Loucy (cell line): ENCODE data around the gene TTC21A.

Experiments
- H2AFZ ChIP-seq: fragments of 200-600 bp; sonication (generic); 2 replicates; pipeline ENCODE4 v1.6.0; 2016; ENCODE audit warnings: antibody characterized with exemption, mild to moderate bottlenecking, low read length, moderate library complexity
- H3F3A ChIP-seq: fragments of 200-600 bp; 2 replicates; pipeline ENCODE4 v1.6.0; 2016; ENCODE audit warnings: antibody characterized with exemption, low read depth, mild to moderate bottlenecking
- H3K27me3 ChIP-seq: fragments of 200-600 bp; sonication (generic); 2 replicates; pipeline ENCODE4 v1.6.1; 2014; ENCODE audit warnings: low read length, mild to moderate bottlenecking; ENCODE audit not compliant: insufficient read depth, poor library complexity, severe bottlenecking
- H3K36me3 ChIP-seq: fragments of 200-600 bp; sonication (generic); 2 replicates; pipeline ENCODE4 v1.6.1; 2016; ENCODE audit warnings: low read length; ENCODE audit not compliant: insufficient read depth
- H3K4me1 ChIP-seq: fragments of 200-600 bp; sonication (generic); 2 replicates; pipeline ENCODE4 v1.5.1; 2014; ENCODE audit warnings: low read length, mild to moderate bottlenecking; ENCODE audit not compliant: insufficient read depth, poor library complexity, severe bottlenecking
- H3K4me2 ChIP-seq: fragments of 200-600 bp; sonication (generic); 2 replicates; pipeline ENCODE4 v1.6.0; 2014; ENCODE audit warnings: antibody characterized with exemption, low read length, low read depth, mild to moderate bottlenecking; ENCODE audit not compliant: poor library complexity, severe bottlenecking
- H3K4me3 ChIP-seq: fragments of 200-600 bp; sonication (generic); 2 replicates; pipeline ENCODE4 v1.5.1; 2014; ENCODE audit warnings: low read length, mild to moderate bottlenecking, mixed read lengths; ENCODE audit not compliant: poor library complexity, severe bottlenecking
- H3K79me2 ChIP-seq: fragments of 200-600 bp; sonication (generic); 2 replicates; pipeline ENCODE4 v1.6.1; 2014; ENCODE audit warnings: low read length; ENCODE audit not compliant: insufficient read depth
- H3K9ac ChIP-seq: fragments of 200-600 bp; sonication (generic); 2 replicates; pipeline ENCODE4 v1.6.0; 2014; ENCODE audit warnings: mild to moderate bottlenecking, low read depth, low read length, moderate library complexity; ENCODE audit not compliant: poor library complexity, severe bottlenecking
- H3K9me2 ChIP-seq: fragments of 200-600 bp; sonication (generic); replicated peaks from 2 replicates; pipeline ENCODE4 v1.6.1; 2016; ENCODE audit warnings: low read depth, low read length, mixed read lengths
- H3K9me3 ChIP-seq: fragments of 200-600 bp; sonication (generic); 2 replicates; pipeline ENCODE4 v1.6.1; 2014; ENCODE audit warnings: mild to moderate bottlenecking, antibody characterized with exemption, low read length, low read depth; ENCODE audit not compliant: insufficient read depth
- H4K20me1 ChIP-seq: fragments of 200-600 bp; sonication (generic); 2 replicates; pipeline ENCODE4 v1.6.0; 2014; ENCODE audit warnings: antibody characterized with exemption, low read length, mild to moderate bottlenecking; ENCODE audit not compliant: insufficient read depth, poor library complexity, severe bottlenecking
- EZH2phosphoT487 ChIP-seq: fragments of 200-600 bp; IDR thresholded peaks from 2 replicates; pipeline ENCODE4 v1.6.1; 2018; ENCODE audit warnings: antibody characterized with exemption, mild to moderate bottlenecking, moderate library complexity, borderline replicate concordance
- TF ChIP-seq, protein P1 (sequence below): fragments of 200-600 bp; sonication (generic); conservative IDR thresholded peaks from 2 replicates; pipeline ENCODE4 v1.5.1; 2014; ENCODE audit warnings: mild to moderate bottlenecking, antibody characterized with exemption, low read length

TTC21A gene

GRCh38 chr3:39086144-39086543 is 21.3 kb upstream of the TTC21A start:
- Histone ChIP-seq H3K27me3 (no peaks in the 10 kb centered on the region), H3K79me2 (no peaks in the 10 kb centered on the region), H3K4me1 (no peaks in the 10 kb centered on the region), H3K9me3 (no peaks in the 10 kb centered on the region), H3K4me3 (no peak overlapping the region), H3K9me2 (no peaks in the 10 kb centered on the region), H4K20me1 (no peaks in the 10 kb centered on the region), H2AFZ (no peak overlapping the region), H3K9ac (no peak overlapping the region), H3K36me3 (peaks cover 77% of the 10 kb centered on the region; the same call in 1 of the 2 replicates), H3F3A (no peaks in the 10 kb centered on the region), H3K4me2 (no peak overlapping the region)
- TF ChIP-seq EZH2phosphoT487: no peak
- TF ChIP-seq, protein P1, sequence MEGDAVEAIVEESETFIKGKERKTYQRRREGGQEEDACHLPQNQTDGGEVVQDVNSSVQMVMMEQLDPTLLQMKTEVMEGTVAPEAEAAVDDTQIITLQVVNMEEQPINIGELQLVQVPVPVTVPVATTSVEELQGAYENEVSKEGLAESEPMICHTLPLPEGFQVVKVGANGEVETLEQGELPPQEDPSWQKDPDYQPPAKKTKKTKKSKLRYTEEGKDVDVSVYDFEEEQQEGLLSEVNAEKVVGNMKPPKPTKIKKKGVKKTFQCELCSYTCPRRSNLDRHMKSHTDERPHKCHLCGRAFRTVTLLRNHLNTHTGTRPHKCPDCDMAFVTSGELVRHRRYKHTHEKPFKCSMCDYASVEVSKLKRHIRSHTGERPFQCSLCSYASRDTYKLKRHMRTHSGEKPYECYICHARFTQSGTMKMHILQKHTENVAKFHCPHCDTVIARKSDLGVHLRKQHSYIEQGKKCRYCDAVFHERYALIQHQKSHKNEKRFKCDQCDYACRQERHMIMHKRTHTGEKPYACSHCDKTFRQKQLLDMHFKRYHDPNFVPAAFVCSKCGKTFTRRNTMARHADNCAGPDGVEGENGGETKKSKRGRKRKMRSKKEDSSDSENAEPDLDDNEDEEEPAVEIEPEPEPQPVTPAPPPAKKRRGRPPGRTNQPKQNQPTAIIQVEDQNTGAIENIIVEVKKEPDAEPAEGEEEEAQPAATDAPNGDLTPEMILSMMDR: no peak

DNA sequence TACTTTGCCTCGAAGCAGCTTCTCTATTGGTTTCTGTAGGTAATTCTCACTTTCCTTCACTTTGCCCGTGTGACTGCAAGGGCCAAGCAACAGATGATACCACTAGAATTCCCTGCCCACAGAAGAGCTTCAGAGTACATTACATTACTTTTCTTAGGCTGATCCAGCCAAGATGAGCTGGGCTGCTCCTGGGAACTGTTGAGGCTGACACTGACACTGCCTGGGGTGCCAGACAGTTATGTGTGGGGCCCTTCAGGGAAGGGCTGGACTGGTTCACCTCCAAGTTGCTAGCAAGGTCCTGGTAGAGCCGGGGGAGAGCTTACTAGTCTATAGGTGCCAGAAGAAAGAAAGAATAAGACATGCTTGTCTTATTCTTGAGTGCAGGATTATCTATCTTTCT is 19.0 kb upstream of the TTC21A start:
- no peak overlapping the region for H2AFZ ChIP-seq
- no peaks in the 10 kb centered on the region for H3K9me2 ChIP-seq
- no peaks in the 10 kb centered on the region for H3F3A ChIP-seq
- peaks cover 81% of the 10 kb centered on the region; the same call in 1 of the 2 replicates for H3K36me3 ChIP-seq
- no peak overlapping the region for H3K4me2 ChIP-seq
- H3K9ac ChIP-seq: no peak overlapping the region
- H3K79me2 ChIP-seq: no peaks in the 10 kb centered on the region
- H3K27me3 ChIP-seq: no peaks in the 10 kb centered on the region
- no peak for TF ChIP-seq EZH2phosphoT487
- TF ChIP-seq, protein P1: no peak
- H3K9me3 ChIP-seq: no peaks in the 10 kb centered on the region
- no peak overlapping the region for H3K4me3 ChIP-seq
- no peaks in the 10 kb centered on the region for H3K4me1 ChIP-seq
- no peaks in the 10 kb centered on the region for H4K20me1 ChIP-seq

DNA sequence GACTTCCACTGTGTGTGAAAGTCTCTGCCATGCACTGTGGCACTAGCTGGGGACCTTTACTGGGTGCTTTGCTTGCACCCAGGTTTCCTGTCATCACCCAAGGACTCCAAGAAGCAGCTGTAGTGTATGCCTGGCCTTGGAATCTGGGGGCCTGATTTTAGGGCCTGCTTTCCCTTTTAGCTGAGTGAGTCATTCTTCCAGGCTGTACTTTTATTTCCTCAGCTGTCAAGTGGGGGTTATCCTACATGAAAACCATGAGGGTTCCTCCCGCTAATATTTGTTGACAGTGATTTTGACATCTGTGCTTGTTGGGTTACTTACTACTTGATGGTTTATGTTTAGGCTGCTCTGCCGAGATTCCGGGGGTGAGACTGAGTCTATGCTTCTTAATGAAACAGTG is 18.6 kb upstream of the TTC21A start:
- peaks cover 85% of the 10 kb centered on the region; the same call in 1 of the 2 replicates for H3K36me3 ChIP-seq

More for the DNA sequence above, 18.6 kb upstream of the TTC21A start:
- Histone ChIP-seq H3K9ac (no peak overlapping the region), H3K27me3 (no peaks in the 10 kb centered on the region), H3K9me2 (no peaks in the 10 kb centered on the region), H3K4me3 (no peak overlapping the region), H3K4me2 (no peak overlapping the region), H4K20me1 (no peaks in the 10 kb centered on the region), H3K9me3 (no peaks in the 10 kb centered on the region), H3K79me2 (no peaks in the 10 kb centered on the region), H2AFZ (no peak overlapping the region), H3K4me1 (no peaks in the 10 kb centered on the region), H3F3A (no peaks in the 10 kb centered on the region)
- TF ChIP-seq, protein P1: no peak
